Measurements from ENCODE around the gene ZNF324. TPM values are rescaled to one million over a fixed set of nuclear protein-coding genes. Genes with fewer than 3 reads are reported as not detected.

The ZNF324 gene
- total and polyA plus RNA-seq, 2 of the 13 experiments (the other 11 are each of a cell fraction or from before 2014, with no cell fraction given), result 1.1 to 4.7 TPM

- TF ChIP-seq UBTF (CRISPR knock-in tag; IDR thresholded peaks at IDR 0.05) (peak; percentile 47), ATM (IDR thresholded peaks at IDR 0.05; ENCODE audit: borderline replicate concordance) (no peak), ZNF3 (CRISPR knock-in tag; IDR thresholded peaks at IDR 0.05) (no peak), ZXDC (CRISPR knock-in tag; IDR thresholded peaks at IDR 0.05) (no peak), SRSF4 (IDR thresholded peaks at IDR 0.05; ENCODE audit: low read depth, low read length, poor library complexity, severe bottlenecking) (no peak), SRY (CRISPR knock-in tag; IDR thresholded peaks at IDR 0.05) (no peak; the same call in 1 of the 2 replicates), ZNF276 (CRISPR knock-in tag; IDR thresholded peaks at IDR 0.05; ENCODE audit: low read depth) (no peak; the same call in 1 of the 2 replicates), ZBTB3 (CRISPR knock-in tag; IDR thresholded peaks at IDR 0.05; ENCODE audit: borderline replicate concordance, low read depth) (no peak), MAFK (conservative IDR thresholded peaks at IDR 0.05 in 1 of 2, IDR thresholded peaks at IDR 0.05 in 1 of 2; ENCODE audit: low read length in 2 of 2) (no peak), KLF16 (CRISPR knock-in tag; IDR thresholded peaks at IDR 0.05) (no peak; a peak in 1 of 4 replicates), HNF4G (IDR thresholded peaks at IDR 0.05; ENCODE audit: borderline replicate concordance, low read depth, low read length) (no peak), HNF4G (CRISPR knock-in tag; IDR thresholded peaks at IDR 0.05; ENCODE audit: borderline replicate concordance, low read depth) (no peak), ZNF292 (CRISPR knock-in tag; IDR thresholded peaks at IDR 0.05; ENCODE audit: borderline replicate concordance, low read depth) (no peak), ZNF615 (CRISPR knock-in tag; IDR thresholded peaks at IDR 0.05; ENCODE audit: borderline replicate concordance) (no peak)
- TF ChIP-seq, protein P1, sequence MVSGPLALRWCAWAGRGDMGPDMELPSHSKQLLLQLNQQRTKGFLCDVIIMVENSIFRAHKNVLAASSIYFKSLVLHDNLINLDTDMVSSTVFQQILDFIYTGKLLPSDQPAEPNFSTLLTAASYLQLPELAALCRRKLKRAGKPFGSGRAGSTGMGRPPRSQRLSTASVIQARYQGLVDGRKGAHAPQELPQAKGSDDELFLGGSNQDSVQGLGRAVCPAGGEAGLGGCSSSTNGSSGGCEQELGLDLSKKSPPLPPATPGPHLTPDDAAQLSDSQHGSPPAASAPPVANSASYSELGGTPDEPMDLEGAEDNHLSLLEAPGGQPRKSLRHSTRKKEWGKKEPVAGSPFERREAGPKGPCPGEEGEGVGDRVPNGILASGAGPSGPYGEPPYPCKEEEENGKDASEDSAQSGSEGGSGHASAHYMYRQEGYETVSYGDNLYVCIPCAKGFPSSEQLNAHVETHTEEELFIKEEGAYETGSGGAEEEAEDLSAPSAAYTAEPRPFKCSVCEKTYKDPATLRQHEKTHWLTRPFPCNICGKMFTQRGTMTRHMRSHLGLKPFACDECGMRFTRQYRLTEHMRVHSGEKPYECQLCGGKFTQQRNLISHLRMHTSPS (CRISPR knock-in tag; IDR thresholded peaks at IDR 0.05; ENCODE audit: low read depth), result no peak
- TF ChIP-seq, protein P2, sequence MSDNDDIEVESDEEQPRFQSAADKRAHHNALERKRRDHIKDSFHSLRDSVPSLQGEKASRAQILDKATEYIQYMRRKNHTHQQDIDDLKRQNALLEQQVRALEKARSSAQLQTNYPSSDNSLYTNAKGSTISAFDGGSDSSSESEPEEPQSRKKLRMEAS (IDR thresholded peaks at IDR 0.05), result peak; percentile 70
- TF ChIP-seq, protein P3, sequence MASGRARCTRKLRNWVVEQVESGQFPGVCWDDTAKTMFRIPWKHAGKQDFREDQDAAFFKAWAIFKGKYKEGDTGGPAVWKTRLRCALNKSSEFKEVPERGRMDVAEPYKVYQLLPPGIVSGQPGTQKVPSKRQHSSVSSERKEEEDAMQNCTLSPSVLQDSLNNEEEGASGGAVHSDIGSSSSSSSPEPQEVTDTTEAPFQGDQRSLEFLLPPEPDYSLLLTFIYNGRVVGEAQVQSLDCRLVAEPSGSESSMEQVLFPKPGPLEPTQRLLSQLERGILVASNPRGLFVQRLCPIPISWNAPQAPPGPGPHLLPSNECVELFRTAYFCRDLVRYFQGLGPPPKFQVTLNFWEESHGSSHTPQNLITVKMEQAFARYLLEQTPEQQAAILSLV (CRISPR knock-in tag; IDR thresholded peaks at IDR 0.05; ENCODE audit: borderline replicate concordance), result no peak; the same call in 1 of the 2 replicates
Measured at GRCh38 chr19:58466760-58467589, at the start of gene ZNF324 (continued).
